H9 (cell line): ENCODE measurements around the gene GPD2. TPM values are rescaled to one million over a fixed set of nuclear protein-coding genes. Genes with fewer than 3 reads are reported as not detected.

Experiments
- DNase-seq: peaks from one replicate; pipeline ENCODE4 v3.0.0-alpha.2; 2017
- H2AFZ ChIP-seq: one replicate; pipeline ENCODE4 v1.6.1; 2013; ENCODE audit warnings: mild to moderate bottlenecking, low read length, control low read depth, moderate library complexity
- H2AK5ac ChIP-seq: 2 replicates; pipeline ENCODE4 v1.6.1; 2013; ENCODE audit warnings: low read length, control low read depth, mixed read lengths; ENCODE audit not compliant: insufficient read length
- H2BK120ac ChIP-seq: one replicate; pipeline ENCODE4 v1.6.1; 2013; ENCODE audit warnings: low read depth, mild to moderate bottlenecking, low read length, control low read depth, inconsistent platforms; ENCODE audit not compliant: poor library complexity, severe bottlenecking
- H2BK12ac ChIP-seq: 2 replicates; pipeline ENCODE4 v1.6.1; 2013; ENCODE audit warnings: low read length, control low read depth, mixed read lengths, low read depth; ENCODE audit not compliant: insufficient read length
- H2BK15ac ChIP-seq: 2 replicates; pipeline ENCODE4 v1.6.1; 2013; ENCODE audit warnings: low read depth, low read length, control low read depth
- H2BK20ac ChIP-seq: one replicate; pipeline ENCODE4 v1.6.1; 2013; ENCODE audit warnings: low read depth, mild to moderate bottlenecking, low read length, control low read depth, inconsistent platforms; ENCODE audit not compliant: poor library complexity, severe bottlenecking
- H2BK5ac ChIP-seq: 2 replicates; pipeline ENCODE4 v1.6.1; 2013; ENCODE audit warnings: low read length, control low read depth, mixed read lengths; ENCODE audit not compliant: insufficient read length
- H3K14ac ChIP-seq: 2 replicates; pipeline ENCODE4 v1.6.1; 2013; ENCODE audit warnings: low read length, control low read depth; ENCODE audit not compliant: insufficient read depth
- H3K18ac ChIP-seq: 2 replicates; pipeline ENCODE4 v1.6.1; 2013; ENCODE audit warnings: low read depth, mild to moderate bottlenecking, mixed read lengths, low read length, control low read depth; ENCODE audit not compliant: insufficient read length
- H3K23ac ChIP-seq: 2 replicates; pipeline ENCODE4 v1.6.1; 2013; ENCODE audit warnings: low read length, control low read depth, mixed read lengths, low read depth; ENCODE audit not compliant: insufficient read length
- H3K23me2 ChIP-seq: 2 replicates; pipeline ENCODE4 v1.6.1; 2013; ENCODE audit warnings: low read depth, mild to moderate bottlenecking, mixed read lengths, low read length, control low read depth; ENCODE audit not compliant: insufficient read length, poor library complexity, severe bottlenecking
- H3K27ac ChIP-seq: 2 replicates; pipeline ENCODE4 v1.5.1; 2013; ENCODE audit warnings: low read length, control low read depth, mixed read lengths, low read depth; ENCODE audit not compliant: insufficient read length
- H3K27me3 ChIP-seq: 2 replicates; pipeline ENCODE4 v1.6.1; 2013; ENCODE audit warnings: low read length, control low read depth, inconsistent platforms; ENCODE audit not compliant: insufficient read depth
- H3K4ac ChIP-seq: 2 replicates; pipeline ENCODE4 v1.6.1; 2013; ENCODE audit warnings: low read depth, mild to moderate bottlenecking, control low read depth, inconsistent platforms, low read length, moderate library complexity
- H3K4me1 ChIP-seq: 2 replicates; pipeline ENCODE4 v1.6.1; 2013; ENCODE audit warnings: low read length, control low read depth, inconsistent platforms; ENCODE audit not compliant: insufficient read depth
- H3K4me2 ChIP-seq: 2 replicates; pipeline ENCODE4 v1.6.1; 2013; ENCODE audit warnings: low read length, control low read depth, mixed read lengths; ENCODE audit not compliant: insufficient read length, insufficient read depth
- H3K56ac ChIP-seq: 2 replicates; pipeline ENCODE4 v1.6.1; 2013; ENCODE audit warnings: low read depth, mild to moderate bottlenecking, mixed read lengths, low read length, control low read depth; ENCODE audit not compliant: insufficient read length
- H3K79me1 ChIP-seq: 2 replicates; pipeline ENCODE4 v1.6.1; 2013; ENCODE audit warnings: low read depth, mild to moderate bottlenecking, moderate library complexity, low read length, control low read depth, inconsistent platforms; ENCODE audit not compliant: insufficient read depth, poor library complexity, severe bottlenecking
- H3K79me2 ChIP-seq: 2 replicates; pipeline ENCODE4 v1.6.1; 2013; ENCODE audit warnings: low read length, control low read depth, inconsistent platforms; ENCODE audit not compliant: insufficient read depth
- H3K9ac ChIP-seq: 2 replicates; pipeline ENCODE4 v1.6.1; 2013; ENCODE audit warnings: low read length, control low read depth, mixed read lengths; ENCODE audit not compliant: insufficient read length; ENCODE audit errors: extremely low read depth
- H3K9me3 ChIP-seq: one replicate; pipeline ENCODE4 v1.6.1; 2013; ENCODE audit warnings: low read depth, low read length, inconsistent platforms; ENCODE audit not compliant: control insufficient read depth
- H3T11ph ChIP-seq: one replicate; pipeline ENCODE4 v1.6.1; 2013; ENCODE audit warnings: mild to moderate bottlenecking, low read length, control low read depth, inconsistent platforms
- H4K20me1 ChIP-seq: one replicate; pipeline ENCODE4 v1.6.1; 2013; ENCODE audit not compliant: control insufficient read depth, insufficient read length, insufficient read depth
- H4K5ac ChIP-seq: 2 replicates; pipeline ENCODE4 v1.6.1; 2013; ENCODE audit warnings: low read depth, mild to moderate bottlenecking, mixed read lengths, low read length, control low read depth; ENCODE audit not compliant: insufficient read length
- H4K8ac ChIP-seq: replicated peaks from 2 replicates; pipeline ENCODE4 v1.6.1; 2013; ENCODE audit warnings: low read length, control low read depth, mixed read lengths, low read depth; ENCODE audit not compliant: insufficient read length
- H4K91ac ChIP-seq: 2 replicates; pipeline ENCODE4 v1.6.1; 2013; ENCODE audit warnings: low read depth, mild to moderate bottlenecking, moderate library complexity, mixed read lengths, low read length, control low read depth; ENCODE audit not compliant: insufficient read length
- H3K27ac Mint-ChIP-seq, 3 experiments: 2 replicates in 2 of 3; 3 replicates in 1 of 3; pipeline ENCODE4 v1.8.0; 2020 to 2021; ENCODE audit warnings: mixed read lengths in 3 of 3, mild to moderate bottlenecking in 1 of 3, moderate library complexity in 1 of 3
- H3K27me3 Mint-ChIP-seq: 2 replicates; pipeline ENCODE4 v1.8.0; 2021; ENCODE audit warnings: low read depth, mild to moderate bottlenecking, moderate library complexity, mixed read lengths
- H3K36me3 Mint-ChIP-seq, 3 experiments: 2 replicates in 2 of 3; 3 replicates in 1 of 3; pipeline ENCODE4 v1.8.0; 2020 to 2021; ENCODE audit warnings: low read depth in 3 of 3, mixed read lengths in 3 of 3; ENCODE audit not compliant: insufficient read depth in 1 of 3
- H3K4me1 Mint-ChIP-seq, 2 experiments: 2 replicates each; pipeline ENCODE4 v1.8.0; 2020; ENCODE audit warnings: mixed read lengths in 2 of 2
- H3K4me3 Mint-ChIP-seq, 2 experiments: 2 replicates in 1 of 2; 3 replicates in 1 of 2; pipeline ENCODE4 v1.8.0; 2020 to 2021; ENCODE audit warnings: mild to moderate bottlenecking in 2 of 2, mixed read lengths in 2 of 2, moderate library complexity in 1 of 2
- H3K9me3 Mint-ChIP-seq, 2 experiments: 2 replicates in 1 of 2; 3 replicates in 1 of 2; pipeline ENCODE4 v1.8.0; 2020; ENCODE audit warnings: mild to moderate bottlenecking in 2 of 2, mixed read lengths in 2 of 2, moderate library complexity in 1 of 2
- CTCF ChIP-seq: fragments of 200-600 bp; sonication (generic); conservative IDR thresholded peaks from 3 replicates; pipeline ENCODE4 v1.8.0; 2021; ENCODE audit warnings: antibody characterized with exemption, mild to moderate bottlenecking
- WGBS: extraction: QIAGEN DNeasy Blood & Tissue Kit; methylation state at CpG from one replicate; pipeline ENCODE4 v1.1.7; 2013; ENCODE audit warnings: missing lambda C conversion rate, low lambda C conversion rate, mixed read lengths; ENCODE audit not compliant: insufficient read length; ENCODE audit errors: extremely low coverage; 5-methylcytosine and 5-hydroxymethylcytosine counted together
- total RNA-seq: library from RNA; stranded (reverse); gene quantifications from 2 replicates; pipeline ENCODE4 v1.2.1, GENCODE V29; 2021

GPD2 gene
- total RNA-seq, 1 experiment from 2014 or later: 46.0 TPM

GRCh38 chr2:156456616-156457015 is 20.4 kb downstream of the GPD2 start:
- Histone ChIP-seq H3K14ac (no peak overlapping the region), H3K9ac (no peak overlapping the region), H2AFZ (no peak overlapping the region), H4K91ac (no peak overlapping the region), H2BK5ac (no peak overlapping the region), H3K4me2 (no peak overlapping the region), H3K9me3 (no peaks in the 10 kb centered on the region), H4K20me1 (no peaks in the 10 kb centered on the region), H2BK120ac (no peak overlapping the region), H3K79me2 (peaks cover 1% of the 10 kb centered on the region; the same call in 1 of the 2 replicates), H2BK12ac (no peak overlapping the region), H2BK20ac (no peak overlapping the region), H3T11ph (no peak overlapping the region), H3K4me1 (no peaks in the 10 kb centered on the region), H4K5ac (no peak overlapping the region), H3K23ac (no peak overlapping the region), H3K27ac (no peak overlapping the region), H3K18ac (no peak overlapping the region), H3K56ac (no peak overlapping the region), H2AK5ac (no peak overlapping the region), H2BK15ac (no peak overlapping the region), H3K23me2 (no peaks in the 10 kb centered on the region), H3K27me3 (no peaks in the 10 kb centered on the region), H3K79me1 (no peaks in the 10 kb centered on the region), H4K8ac (no peak overlapping the region), H3K4ac (no peak overlapping the region)
- Mint-ChIP-seq H3K4me3 (no peak overlapping the region), H3K4me1 (peaks cover 8 to 19% of the 10 kb centered on the region in 2 experiments), H3K27me3 (no peaks in the 10 kb centered on the region), H3K36me3 (peaks cover 19 to 24% (median 21%) of the 10 kb centered on the region in 3 experiments), H3K9me3 (peaks cover 16 to 20% of the 10 kb centered on the region in 2 experiments; a peak in 4 of 5 replicates), H3K27ac (peak overlapping the region in 2 of 3 experiments; percentile 24 to 47; a peak in 1 of 7 replicates)
- no CpG with 5 or more reads among the region's 3 CpGs for WGBS
- no peak for DNase-seq
- TF ChIP-seq CTCF: no peak
